GM12891 (cell line): Measurements from ENCODE around the gene MVB12A.

Experiments
- POLR2AphosphoS5 ChIP-seq: IDR thresholded peaks from 2 replicates; pipeline ENCODE4 v1.6.1; 2011; ENCODE audit warnings: low read depth, low read length, control low read depth
- TAF1 ChIP-seq: IDR thresholded peaks from 2 replicates; pipeline ENCODE4 v1.6.1; 2011; ENCODE audit warnings: low read depth, low read length, control low read depth

DNA sequence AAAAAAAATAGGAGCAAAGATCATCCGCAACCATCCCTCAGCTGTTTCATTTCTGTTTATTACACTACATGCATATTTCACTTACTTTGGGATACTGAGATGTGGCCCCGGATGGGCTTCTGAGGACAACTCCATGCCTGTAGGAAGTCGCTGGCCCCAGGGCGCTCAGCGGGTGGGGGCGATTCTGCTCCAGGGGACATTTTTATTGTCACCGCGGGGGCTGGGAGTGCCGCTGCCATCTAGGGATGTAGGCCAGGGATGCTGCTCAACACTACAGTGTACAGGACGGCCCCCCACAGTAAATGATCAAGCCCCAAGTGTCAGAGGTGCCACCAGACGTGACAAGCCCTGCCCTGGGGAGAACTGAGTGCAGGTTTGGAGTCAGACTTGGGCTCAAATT lies 8.0 kb upstream of the MVB12A start:
- TF ChIP-seq TAF1 = no peak
- TF ChIP-seq POLR2AphosphoS5 = no peak
